Vagina (tissue), 2 donors: ENCODE data around the gene FOXC2.

Source experiments
- POLR2AphosphoS5 ChIP-seq, 2 donors: sonication (generic); formaldehyde crosslinking; IDR thresholded peaks; one replicate each; pipeline ENCODE4 v1.9.0; 2017; ENCODE audit warnings: antibody characterized with exemption in 2 of 2, mild to moderate bottlenecking in 2 of 2, low read depth in 1 of 2; ENCODE audit not compliant: insufficient read depth in 1 of 2
- TF ChIP-seq, protein P1 (sequence below), 3 experiments: fragments of 450-650 bp in 2 of 3; fragments of 200-600 bp in 1 of 3; sonication (generic) in 1 of 3; IDR thresholded peaks; one replicate each; pipeline ENCODE4 v1.5.1; 2017 to 2019; ENCODE audit warnings: antibody characterized with exemption in 3 of 3, mild to moderate bottlenecking in 2 of 3, moderate library complexity in 2 of 3

DNA sequence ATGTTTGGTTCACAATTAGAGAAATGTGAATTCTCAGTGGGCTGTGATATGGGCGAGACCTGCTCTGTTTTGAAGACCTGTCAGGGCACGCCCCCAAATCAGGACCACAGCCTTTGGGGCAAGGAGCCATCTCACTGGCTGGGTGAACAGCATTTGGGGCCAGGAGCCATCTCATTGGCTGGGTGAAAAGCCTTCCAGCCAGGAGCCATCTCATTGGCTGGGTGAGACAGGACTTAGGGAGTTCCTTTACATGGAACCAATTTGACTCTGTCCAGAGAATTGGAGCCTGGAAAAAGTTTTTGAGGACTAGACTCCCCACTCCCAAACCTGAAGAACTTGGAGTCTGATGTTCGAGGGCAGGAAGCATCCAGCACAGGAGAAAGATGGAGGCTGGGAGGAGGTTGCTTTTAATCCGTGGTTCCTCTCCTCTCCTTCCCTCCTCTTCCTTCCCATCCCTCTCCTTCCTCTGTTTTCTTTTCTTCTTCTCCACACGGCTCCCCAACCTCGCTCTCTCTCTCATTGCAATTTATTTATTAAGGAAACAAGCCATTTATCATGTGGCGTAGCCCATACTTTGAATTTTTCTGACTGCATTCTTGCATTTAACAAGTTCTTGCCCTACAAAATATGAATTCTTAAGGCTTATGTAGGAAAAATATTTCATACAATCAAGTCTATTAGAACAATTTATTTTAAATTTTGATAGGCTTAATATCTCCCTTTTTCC, 31.4 kb downstream of the FOXC2 start:
- TF ChIP-seq POLR2AphosphoS5 (IDR thresholded peaks at IDR 0.05; ENCODE audit: insufficient read depth in 1 of 2, low read depth in 1 of 2) = no peak
- TF ChIP-seq, protein P1, sequence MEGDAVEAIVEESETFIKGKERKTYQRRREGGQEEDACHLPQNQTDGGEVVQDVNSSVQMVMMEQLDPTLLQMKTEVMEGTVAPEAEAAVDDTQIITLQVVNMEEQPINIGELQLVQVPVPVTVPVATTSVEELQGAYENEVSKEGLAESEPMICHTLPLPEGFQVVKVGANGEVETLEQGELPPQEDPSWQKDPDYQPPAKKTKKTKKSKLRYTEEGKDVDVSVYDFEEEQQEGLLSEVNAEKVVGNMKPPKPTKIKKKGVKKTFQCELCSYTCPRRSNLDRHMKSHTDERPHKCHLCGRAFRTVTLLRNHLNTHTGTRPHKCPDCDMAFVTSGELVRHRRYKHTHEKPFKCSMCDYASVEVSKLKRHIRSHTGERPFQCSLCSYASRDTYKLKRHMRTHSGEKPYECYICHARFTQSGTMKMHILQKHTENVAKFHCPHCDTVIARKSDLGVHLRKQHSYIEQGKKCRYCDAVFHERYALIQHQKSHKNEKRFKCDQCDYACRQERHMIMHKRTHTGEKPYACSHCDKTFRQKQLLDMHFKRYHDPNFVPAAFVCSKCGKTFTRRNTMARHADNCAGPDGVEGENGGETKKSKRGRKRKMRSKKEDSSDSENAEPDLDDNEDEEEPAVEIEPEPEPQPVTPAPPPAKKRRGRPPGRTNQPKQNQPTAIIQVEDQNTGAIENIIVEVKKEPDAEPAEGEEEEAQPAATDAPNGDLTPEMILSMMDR (IDR thresholded peaks at IDR 0.05) = no peak
